ENCODE results near the gene CBL.

CBL gene

GRCh38 chr11:119218141-119218878 is 12.2 kb downstream of the CBL start:
- DNase-seq, result no peak

DNA sequence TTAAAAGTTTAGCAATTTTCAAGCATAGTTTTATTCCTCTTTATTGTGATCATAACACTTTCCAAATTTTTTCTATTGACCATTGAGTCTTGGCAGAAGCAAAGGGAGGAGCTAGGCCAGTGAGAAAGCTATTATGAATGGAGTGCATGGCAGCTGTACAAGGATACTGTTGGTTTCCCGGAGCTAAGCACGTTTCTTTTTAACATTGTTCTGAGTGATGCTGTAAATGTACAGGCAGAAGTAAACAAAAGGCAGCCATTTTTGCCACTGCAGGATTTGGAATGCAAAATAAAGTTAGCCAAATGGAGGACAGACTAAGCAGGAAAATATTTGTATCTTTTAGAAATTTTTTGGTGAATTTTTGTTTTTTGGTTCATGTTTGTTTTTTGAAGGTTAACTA is 16.2 kb downstream of the CBL start:
- DNase-seq, result no peak

- DNase-seq, result no peak
Observed at GRCh38 chr11:119222891-119223290, 16.8 kb downstream of the CBL start.

DNA sequence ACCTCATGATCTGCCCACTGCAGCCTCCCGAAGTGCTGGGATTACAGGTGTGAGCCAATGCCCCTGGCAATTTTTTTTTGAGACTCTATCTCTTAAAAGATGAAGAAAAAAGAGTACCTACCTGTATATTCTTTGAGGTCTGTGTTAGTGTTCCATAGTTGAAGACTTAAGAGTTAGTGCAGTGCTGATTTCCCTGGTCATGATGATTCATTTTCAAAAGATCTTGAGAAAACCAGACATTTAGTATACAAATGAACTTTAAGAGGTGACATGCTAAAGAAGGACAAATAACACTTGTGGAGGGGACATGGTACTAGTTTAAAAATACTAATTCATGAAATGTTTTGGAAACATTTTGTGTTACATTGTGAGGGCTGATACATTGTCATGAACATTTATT is 17.7 kb downstream of the CBL start:
- no peak for DNase-seq

GRCh38 chr11:119228535-119229287 is 22.6 kb downstream of the CBL start:
- DNase-seq, result peak in 2 of 6 experiments; percentile 5 to 16

DNA sequence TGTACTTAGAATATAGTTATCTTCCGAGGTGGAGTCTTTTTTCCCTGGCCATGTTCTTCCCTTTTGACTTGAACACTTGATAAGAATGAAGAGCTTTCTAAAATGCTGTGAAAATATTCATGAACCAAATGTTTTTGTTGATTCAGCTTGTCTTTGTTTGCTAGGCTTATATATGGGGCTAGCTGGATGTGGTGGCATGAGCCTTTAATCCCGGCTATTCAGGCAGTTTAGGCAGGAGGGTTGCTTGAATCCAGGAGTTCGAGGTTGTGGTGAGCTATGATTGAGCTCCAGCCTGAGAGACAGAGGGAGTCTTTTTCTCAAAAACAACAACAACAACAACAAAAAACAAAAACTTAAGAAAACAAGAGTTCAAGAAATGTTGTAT is 23.1 kb downstream of the CBL start:
- no peak for DNase-seq

DNA sequence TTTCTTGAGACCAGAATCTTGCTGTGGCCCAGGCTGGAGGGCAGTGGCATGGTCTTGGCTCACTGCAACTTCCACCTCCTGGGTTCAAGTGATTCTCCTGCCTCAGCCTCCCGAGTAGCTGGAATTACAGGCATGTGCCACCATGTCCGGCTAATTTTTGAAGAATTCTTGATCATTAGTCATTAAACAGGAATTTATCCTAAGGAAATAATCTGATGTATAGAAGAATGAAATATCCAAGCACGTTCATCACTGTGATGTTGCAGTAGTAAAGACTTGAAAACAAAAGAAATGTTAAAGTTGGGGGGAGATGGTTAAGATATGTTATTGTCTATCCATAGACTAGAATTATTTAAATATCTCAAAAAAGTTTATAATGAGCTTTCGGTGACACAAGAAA is 23.6 kb downstream of the CBL start:
- DNase-seq, result no peak

GRCh38 chr11:119236490-119236889 is 30.4 kb downstream of the CBL start:
- DNase-seq, result no peak

DNA sequence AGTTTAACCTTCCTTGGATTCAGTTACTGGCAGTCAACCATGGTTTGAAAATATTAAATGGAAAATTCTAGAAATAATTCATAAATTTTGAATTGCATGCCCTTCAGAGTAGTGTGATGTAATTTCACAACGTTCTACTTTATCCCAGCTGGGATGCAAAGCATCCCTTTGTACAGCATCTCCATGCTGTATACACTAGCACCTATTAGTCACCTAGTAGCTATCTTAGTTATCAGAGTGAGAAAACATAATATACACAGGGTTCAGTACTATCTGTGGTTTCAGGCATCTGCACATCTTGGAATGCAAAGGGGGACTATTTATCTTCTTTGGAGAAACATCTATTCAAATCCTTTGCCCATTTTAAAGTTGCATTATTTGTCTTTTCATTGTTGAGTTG is 30.8 kb downstream of the CBL start:
- DNase-seq, result no peak

DNA sequence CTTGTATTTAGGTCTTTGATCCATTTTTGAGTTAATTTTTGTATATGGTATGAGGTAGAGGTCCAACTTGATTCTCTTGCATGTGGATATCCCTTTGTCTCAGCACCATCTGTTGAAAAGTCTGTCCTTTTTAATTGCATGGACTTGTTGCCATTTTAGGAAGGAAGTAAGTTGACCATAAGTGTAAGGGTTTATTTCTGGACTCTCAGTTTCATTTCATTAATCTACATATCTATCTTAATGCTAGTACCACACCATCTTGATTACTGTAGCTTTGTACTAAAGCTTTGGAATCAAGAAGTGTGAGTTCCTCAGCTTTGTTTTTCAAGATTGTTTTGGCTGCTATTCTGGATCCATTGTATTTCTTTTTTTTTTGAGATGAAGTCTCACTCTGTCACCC is 31.4 kb downstream of the CBL start:
- no peak for DNase-seq

GRCh38 chr11:119248750-119249670 is 42.9 kb downstream of the CBL start:
- DNase-seq, result no peak

DNA sequence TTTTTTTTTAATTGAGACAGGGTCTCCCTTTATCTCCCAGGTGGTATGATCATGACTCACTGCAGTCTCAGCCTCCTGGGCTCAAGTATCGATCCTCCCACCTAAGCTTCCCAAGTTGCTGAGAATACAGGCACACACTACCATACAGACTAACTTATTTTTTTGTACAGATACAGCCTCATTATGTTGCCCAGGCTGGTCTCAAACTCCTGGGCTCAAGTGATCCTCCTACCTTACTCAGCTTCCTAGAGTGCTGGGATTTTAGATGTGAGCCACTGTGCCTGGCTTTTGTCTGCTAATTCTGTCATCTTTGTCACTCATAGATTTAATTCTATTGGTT is 43.5 kb downstream of the CBL start:
- no peak for DNase-seq

DNA sequence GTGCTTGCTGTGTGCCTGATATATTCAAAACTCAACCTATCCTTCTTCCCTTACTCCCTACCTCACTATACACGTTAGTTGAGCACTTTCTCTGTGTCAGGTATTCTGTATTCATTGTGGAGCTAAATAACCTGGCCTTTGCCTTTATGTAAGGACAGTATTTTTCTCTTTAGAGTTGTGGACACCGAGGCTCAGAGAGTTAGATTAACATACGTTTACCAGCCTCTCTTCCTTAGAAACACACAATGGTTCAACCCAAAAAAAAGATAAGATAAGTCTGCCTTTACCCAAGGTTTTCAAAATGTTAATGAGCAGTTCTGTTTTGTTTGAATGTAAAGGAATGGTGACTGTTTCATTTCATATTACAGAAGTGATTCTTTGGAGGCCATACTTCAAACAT is 45.0 kb downstream of the CBL start:
- DNase-seq, result no peak

- DNase-seq, result peak in 1 of 6 experiments; percentile 33
Observed at GRCh38 chr11:119254239-119254638, 48.1 kb downstream of the CBL start.

- peak in 3 of 6 experiments; percentile 18 to 46 (median 35) for DNase-seq
Observed at GRCh38 chr11:119258180-119258579, 52.0 kb downstream of the CBL start.

DNA sequence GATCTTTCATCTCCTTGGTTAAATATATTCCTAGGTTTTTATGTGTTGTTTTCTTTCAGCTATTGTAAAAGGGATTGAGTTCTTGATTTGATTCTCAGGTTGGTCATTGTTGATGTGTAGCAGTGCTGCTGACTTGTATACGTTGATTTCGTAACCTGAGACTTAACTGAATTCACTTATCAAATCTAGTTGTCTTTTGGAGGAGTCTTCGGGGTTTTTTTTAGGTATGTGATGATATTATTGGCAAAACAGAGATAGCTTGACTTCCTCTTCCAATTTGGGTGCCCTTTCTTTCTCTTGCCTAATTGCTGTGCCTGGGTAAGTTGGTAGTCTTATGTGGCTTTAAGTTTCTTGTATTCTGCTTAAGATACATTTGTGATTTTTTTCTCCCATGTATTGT is 52.8 kb downstream of the CBL start:
- DNase-seq, result no peak

- no peak for DNase-seq
Observed at GRCh38 chr11:119262668-119263351, 56.7 kb downstream of the CBL start.

DNA sequence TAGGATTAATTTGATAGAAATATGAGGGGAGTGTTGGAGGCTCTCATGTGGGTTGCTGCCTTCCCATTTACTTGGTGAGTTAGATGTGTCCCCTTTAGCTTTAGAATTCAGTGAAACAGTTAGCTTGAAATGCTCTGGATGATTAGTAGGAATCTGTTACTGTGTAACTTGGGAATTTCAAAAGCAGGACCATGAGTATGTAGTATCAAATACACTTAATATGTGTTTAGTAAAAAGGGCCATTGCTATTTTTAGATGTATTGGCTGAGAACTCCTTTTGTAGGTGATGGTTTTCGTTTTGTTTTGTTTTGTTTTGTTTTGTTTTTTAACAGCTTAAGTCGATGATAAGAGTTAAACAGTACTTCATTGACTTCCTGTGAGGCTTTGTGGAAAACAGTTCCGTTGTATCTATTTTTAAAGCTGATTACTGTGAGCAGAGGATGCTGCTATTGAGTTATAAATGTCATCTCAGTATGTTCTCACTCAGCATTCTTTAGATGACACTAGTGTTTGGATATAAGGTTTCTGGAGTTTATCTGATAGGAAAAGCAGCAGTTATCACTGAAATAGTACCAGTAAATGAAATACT is 57.3 kb downstream of the CBL start:
- peak in 3 of 6 experiments; percentile 38 to 58 (median 49) for DNase-seq

DNA sequence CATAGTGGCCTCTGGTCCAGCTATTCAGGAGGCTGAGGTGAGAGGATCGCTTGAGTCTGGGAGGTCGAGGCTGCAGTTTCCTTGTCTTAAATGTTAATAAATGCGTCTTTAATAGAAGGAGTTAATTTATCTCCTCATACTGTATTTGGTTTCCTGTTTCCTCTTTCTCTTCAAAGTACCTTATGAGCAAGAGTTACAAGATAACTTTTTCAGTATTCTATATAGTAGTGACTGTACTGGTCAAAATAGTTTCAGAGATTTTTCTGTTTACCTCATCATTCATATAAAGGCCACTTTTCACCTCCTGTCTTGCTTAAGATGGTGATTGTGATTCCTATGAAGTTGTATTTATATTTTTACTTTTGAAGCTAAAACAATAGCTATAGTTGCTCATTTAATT is 59.9 kb downstream of the CBL start:
- DNase-seq, result peak in 1 of 6 experiments; percentile 46

- peak in 2 of 6 experiments; percentile 15 to 46 for DNase-seq
Observed at GRCh38 chr11:119266517-119267255, 60.5 kb downstream of the CBL start.

DNA sequence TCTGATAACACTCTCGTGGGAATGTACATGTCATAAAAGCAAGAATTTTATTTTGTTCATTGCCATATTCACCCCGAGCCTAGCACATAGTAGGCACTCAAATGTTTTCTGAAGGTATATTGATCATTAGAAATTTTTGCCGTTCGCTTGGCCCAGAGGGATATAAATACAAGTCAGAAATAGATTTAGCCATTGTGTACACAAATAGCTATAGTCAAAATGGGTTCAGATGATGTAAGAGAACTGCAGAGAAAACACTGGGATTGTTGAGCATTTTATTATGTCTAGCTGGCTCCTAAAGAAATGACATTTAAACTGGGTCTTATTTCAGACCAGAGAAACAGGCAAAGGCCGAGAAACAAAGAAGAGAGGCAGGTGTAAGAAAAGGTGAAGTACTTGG is 61.5 kb downstream of the CBL start:
- DNase-seq, result no peak

DNA sequence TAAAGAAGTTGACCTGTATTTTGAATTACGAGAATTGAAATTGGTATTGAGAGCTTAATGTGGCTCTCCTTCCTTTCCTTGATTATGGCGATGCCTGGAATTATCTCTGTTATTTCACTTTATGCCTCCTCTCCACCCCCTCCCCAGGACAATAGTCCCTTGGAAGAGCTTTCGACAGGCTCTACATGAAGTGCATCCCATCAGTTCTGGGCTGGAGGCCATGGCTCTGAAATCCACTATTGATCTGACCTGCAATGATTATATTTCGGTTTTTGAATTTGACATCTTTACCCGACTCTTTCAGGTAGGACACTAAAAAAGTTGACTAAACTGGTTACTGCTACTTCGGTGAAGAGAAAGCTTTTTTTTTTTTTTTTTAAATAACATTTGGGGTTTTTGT is 67.6 kb downstream of the CBL start:
- DNase-seq, result no peak
